HG03439 (cell line): ENCODE measurements around the gene DCDC1.
"Not testable (repeated sequence)": the region's sequence is repeated elsewhere in the genome, so short reads cannot be mapped to it uniquely, and the experiment has no call there.

Experiments used
- ATAC-seq: cut with Tn5 transposase; IDR thresholded peaks from one replicate; pipeline ENCODE4 v1.9.1; 2021; ENCODE audit warnings: mild to moderate bottlenecking, moderate library complexity; ENCODE audit not compliant: unreplicated experiment

The DCDC1 gene

DNA sequence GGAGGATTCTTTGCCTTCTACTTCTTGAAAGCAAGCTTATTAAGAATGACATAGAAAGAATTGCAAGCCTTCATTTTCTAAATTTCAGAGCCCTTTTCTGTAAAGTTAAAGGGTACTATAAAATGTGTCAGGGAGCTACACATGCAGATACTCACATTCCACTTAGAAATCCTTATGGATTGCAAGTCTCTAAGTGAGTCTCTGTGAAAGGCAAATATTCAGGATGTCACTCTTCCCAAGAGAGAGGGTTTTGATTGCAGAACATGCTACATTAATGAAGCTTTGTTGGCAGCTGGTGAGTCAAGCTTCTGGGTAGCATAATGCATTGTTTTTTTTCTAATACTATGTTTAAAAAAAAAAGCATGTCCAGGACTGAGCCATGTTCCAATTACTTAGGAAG is 369.2 kb downstream of the DCDC1 start:
- no peak for ATAC-seq

GRCh38 chr11:30992513-30992849 is 377.1 kb downstream of the DCDC1 start:
- no peak for ATAC-seq

DNA sequence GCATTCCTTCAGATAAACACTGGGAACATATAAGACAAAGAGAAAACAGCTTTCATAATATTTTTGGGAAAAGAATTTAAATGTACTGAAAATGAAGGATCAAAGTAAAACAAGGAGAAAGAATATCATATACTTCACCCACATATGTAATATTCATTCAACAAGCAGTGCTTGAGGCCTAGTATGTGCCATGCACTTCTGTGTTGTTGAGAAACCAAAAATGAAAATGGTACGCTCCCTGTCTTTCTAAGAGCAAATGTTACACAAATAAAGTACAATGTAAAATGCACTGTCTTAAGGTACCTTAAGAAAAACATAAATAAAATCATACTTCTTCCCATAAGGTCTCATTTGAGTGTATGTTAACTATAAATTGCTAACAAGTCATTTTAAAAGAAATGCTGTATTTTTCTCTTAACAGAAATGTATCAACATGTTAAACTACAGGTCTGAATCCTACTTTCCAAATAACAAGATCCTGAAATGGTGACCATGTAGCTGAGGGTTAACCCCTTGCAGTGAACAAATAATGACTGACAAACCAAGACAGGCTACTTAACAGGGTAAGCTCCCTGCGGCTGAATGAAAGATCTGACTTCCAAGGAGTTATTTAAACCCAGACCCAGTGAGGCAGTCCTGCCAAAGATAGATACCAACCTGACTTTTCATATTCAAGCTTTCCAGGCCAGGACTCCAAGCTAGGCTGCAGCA is 377.6 kb downstream of the DCDC1 start:
- no peak for ATAC-seq

DNA sequence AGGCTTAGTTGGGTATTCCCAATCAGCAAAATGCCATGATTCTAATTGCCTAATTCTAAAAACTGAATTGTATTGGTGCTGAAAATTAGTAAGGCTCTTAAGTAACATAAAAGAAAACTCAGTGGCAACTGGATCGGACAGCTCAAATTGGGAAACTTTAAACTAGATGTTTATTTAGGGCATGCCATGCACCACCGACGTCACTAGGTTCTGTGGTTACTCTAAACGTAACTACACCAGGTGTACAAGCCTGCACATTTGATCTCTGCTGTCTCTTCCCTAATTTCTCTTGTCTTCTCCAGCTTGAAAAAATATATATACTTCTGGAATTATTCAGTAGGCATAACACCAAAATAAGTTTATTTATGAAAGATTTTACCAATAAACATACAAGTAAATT is 378.2 kb downstream of the DCDC1 start:
- ATAC-seq: no peak

DNA sequence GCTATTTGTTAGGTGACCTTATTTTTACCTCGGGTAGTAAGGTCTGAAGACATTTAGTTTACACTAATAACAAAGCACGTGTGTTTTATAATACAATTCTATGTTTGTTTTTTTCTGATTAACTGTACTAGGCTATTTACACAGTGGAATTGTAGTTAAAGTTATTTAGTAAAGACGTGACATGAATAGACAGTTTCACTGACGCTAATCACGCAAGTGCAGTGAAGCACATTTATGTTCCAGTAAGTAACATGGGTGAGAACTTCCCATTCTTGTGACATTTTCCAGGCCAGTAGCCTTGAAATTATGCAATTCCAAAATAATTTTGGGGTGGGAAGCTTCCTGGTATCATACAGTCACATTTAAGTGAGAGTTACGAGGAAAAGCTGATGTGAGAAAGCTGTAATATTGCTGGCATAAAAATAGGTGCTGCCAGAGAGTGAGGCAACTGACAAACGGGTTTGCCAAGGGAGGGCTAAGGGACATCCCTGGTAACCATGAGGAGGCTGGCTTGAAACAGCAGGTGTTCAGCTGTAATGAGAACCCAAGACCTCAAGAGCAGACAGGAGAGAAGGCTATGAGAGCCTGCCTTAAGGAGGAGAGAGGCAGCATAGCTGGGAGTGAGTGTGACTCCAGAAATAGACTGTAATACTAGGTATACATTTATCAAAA is 378.8 kb downstream of the DCDC1 start:
- no peak for ATAC-seq

DNA sequence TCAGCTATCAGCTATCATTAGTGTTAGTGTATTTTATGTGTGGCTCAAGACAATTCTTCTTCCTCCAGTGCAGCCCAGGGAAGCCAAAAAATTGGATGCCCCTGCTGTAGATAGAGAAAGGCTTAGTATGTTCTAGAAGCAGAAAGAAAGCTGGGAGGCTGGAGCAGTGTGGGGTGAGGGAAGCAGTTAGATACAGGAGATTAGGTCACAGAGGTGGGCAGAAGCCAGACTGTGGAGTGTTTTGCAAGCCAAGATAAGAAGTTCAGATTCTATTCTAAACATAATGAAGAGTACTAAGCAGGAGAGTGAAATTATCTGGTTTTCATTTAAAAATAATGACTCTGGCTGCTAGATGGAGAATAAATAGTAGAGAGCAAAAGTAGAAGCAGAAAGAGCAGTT is 381.7 kb downstream of the DCDC1 start:
- ATAC-seq: no peak

DNA sequence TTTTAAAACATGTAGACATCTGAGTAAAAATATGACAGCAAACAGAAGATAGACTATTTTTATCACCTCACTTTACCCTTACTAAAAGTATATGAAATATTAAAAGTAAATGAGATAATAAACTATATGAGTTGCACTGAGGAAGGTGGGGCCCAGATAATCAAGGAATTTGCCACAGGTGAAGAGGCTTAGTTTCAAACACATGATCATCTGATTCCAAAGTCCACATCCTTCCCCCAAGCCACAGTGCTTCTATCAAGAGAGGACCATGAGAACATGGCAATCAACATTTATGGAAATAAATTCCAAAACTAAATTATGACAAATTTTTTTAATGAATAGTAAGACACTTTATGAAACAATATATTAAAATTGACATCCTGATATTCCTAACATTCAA is 384.0 kb downstream of the DCDC1 start:
- ATAC-seq: no peak

DNA sequence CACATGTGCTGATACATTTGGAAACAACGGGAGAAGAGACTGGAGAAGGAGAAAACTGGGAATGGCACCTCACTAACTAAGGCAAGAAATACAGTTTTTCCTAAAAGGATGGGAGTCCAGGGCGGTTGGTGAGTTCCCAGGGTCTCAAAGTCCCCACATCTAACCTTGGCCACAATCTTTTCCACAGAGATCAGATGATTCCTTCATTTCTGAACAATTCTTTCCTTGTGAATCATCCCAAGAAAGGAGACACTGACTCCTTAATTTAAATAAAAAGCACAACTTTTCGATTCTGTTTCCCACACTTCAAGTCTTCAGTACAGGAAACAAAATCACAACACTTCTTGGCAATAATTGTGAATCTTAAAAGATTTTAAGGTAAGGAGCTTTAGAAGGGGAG is 384.7 kb downstream of the DCDC1 start:
- no peak for ATAC-seq

DNA sequence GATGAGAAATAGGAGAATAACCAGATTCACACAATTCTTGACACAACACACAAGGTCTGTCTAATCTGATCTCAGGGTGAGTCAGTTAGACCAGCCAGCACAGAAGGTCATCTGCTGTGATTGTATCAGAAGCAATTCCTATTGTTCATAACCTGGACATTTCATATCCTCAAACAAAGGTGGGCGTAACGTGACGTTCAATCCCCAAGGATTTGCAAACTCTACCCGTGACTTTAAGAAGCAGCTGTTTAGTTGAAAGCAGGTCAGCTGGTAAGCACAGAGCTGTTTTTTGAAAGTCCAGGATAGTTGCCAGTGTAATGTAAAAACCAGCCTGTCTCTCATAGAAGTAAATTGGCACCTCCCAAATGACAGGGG is 385.1 kb downstream of the DCDC1 start:
- no peak for ATAC-seq

- no peak for ATAC-seq
Measured at GRCh38 chr11:30983776-30984441, 385.6 kb downstream of the DCDC1 start.

- ATAC-seq: no peak
Measured at GRCh38 chr11:30983143-30983542, 386.4 kb downstream of the DCDC1 start.

DNA sequence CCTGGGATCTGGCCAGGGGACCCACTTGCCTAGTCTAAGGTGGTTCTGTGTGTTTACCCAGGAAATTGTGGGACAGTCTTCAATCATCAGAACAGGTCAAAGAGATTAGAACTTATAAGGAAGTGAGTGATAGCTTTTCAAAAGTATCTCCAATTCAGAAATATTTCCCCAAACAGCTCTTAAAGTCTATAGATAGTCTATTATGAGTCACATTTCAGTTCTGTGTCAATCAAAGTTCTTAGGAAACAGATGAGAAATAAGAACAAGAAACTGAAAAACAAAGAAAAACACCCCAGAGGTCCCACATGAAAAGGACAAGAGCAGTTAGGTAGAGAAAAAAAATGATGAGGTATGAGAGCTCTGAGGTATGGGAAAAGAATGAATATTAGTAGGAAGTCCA is 402.0 kb downstream of the DCDC1 start:
- no peak for ATAC-seq

DNA sequence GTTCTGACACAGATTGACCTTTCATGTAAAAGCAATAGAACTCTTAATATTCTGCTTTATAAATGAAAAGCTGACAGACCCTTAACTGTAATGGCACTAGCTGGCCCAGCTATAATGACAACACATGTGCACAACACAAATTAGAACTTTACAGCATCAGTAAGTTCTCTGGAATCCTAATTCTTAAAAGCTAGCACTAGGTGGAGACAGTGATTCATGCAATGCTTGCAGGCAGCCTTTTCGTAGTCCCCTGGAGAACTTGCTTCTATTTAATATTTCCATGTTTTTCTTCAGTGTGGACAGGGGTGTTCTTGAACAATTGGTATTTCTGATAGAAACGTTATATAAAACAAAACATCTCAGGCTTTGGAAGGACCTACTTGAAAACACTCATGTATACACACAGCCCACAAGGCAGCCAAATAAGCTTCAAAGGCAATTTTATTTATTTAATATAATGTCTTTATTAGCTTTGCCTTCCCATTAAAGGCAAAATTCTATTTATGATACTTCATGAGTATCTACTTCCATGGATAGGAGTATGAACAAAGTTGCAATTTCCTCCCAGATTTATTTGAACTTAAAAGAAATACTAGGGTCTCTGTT is 409.0 kb downstream of the DCDC1 start:
- no peak for ATAC-seq

GRCh38 chr11:30956751-30957150 is 412.8 kb downstream of the DCDC1 start:
- no peak for ATAC-seq

DNA sequence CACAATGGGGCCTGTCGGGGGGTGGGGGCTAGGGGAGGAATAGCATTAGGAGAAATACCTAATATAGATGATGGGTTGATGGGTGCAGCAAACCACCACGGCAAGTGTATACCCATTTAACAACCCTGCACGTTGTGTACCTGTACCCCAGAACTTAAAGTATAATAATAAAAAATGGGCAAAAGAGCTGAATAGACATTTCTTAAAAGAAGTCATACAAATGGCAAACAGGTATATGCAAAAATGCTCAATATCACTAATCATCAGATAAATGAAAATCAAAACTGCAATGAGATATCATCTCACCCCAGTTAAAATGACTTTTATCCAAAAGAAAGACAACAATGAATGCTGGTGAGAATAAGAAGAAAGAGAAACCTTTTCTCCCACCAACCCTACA is 419.7 kb downstream of the DCDC1 start:
- no peak for ATAC-seq

GRCh38 chr11:30947715-30948114 is 421.8 kb downstream of the DCDC1 start:
- ATAC-seq: not testable (repeated sequence)

- no peak for ATAC-seq
Measured at GRCh38 chr11:30938810-30939209, 430.7 kb downstream of the DCDC1 start.

DNA sequence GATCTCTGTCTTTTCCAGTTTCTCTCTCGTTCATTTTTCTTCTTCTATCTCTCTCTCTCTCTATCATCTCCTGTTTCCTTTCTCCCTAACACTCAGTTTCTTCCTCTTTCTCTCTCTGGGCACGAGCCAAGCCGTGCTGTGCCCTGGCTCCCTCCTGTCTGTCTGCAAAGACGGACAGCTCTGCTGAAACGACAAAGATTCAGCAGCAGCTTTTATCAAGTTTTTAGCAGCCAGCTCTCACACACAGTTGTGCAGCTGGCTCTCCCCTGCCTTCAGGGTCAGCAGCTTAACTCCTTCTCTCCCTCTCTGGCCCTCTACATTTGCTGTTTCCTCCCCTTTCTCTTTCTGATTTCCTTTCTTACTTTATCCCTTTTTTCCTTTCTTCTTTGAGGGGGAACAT is 431.4 kb downstream of the DCDC1 start:
- ATAC-seq: no peak

- no peak for ATAC-seq
Measured at GRCh38 chr11:30936491-30936890, 433.0 kb downstream of the DCDC1 start.

DNA sequence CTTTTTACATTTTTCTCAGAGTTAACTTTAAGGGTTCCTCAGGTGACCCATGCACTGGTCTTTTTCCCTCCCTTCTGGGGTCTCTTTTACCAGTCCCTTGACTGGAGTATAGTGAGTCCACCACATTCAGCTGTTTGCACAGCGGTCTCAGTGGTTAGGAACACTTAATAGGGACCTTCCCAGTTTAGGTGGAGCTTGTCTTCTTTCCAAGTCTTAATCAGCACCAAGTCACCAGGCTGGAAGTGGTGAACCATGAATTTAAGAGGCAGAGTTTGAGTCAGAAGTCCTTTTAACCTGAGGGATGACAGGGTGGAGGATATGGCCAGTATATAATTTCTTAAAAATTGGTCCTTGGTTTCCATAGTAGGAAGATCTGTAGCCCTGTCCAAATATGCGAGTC is 433.7 kb downstream of the DCDC1 start:
- ATAC-seq: no peak

GRCh38 chr11:30926130-30926529 is 443.4 kb downstream of the DCDC1 start:
- no peak for ATAC-seq

- ATAC-seq: no peak
Measured at GRCh38 chr11:30921811-30922210, 447.7 kb downstream of the DCDC1 start.
